IMR-90 (cell line): ENCODE results near the gene TMEM62. TPM values are rescaled to one million over a fixed set of nuclear protein-coding genes. Genes with fewer than 3 reads are reported as not detected.

Experiments
- ATAC-seq: fragments of 200-7000 bp; cut with Tn5 transposase; 2 replicates; pipeline ENCODE4 v1.9.1; 2020; ENCODE audit warnings: low read depth, mild to moderate bottlenecking, moderate library complexity
- BruUV-seq: library from RNA; stranded (reverse); fragments of 400-500 nt; replicated peaks from 2 replicates; lab custom pipeline; 2021; lab: Mats Ljungman, UMichigan
- CTCF ChIA-PET: fragments of 300-600 bp; formaldehyde crosslinking; extraction: SDS; loops from one replicate; lab custom pipeline; 2021; ENCODE audit warnings: antibody characterized with exemption; lab: Yijun Ruan, JAX
- POLR2A ChIA-PET: fragments of 300-600 bp; sonication (Branson Sonifier 250); formaldehyde crosslinking; loops from one replicate; lab custom pipeline; 2022; ENCODE audit warnings: antibody characterized with exemption; ENCODE audit not compliant: unreplicated experiment; lab: Charles Lee
- DNase-seq: peaks from one replicate; pipeline ENCODE4 v3.0.0; 2013
- H2AFZ ChIP-seq: replicated peaks from 2 replicates; pipeline ENCODE3; 2013; ENCODE audit warnings: low read length, mild to moderate bottlenecking; ENCODE audit not compliant: poor library complexity
- H2AK5ac ChIP-seq: 2 replicates; pipeline ENCODE4 v1.6.1; 2013; ENCODE audit warnings: low read depth, low read length, inconsistent platforms
- H2AK9ac ChIP-seq: replicated peaks from 2 replicates; pipeline ENCODE3; 2013; ENCODE audit warnings: mild to moderate bottlenecking, low read depth, low read length, moderate library complexity; ENCODE audit not compliant: poor library complexity
- H2BK120ac ChIP-seq: 2 replicates; pipeline ENCODE4 v1.6.1; 2013; ENCODE audit warnings: low read depth, low read length, inconsistent platforms
- H2BK15ac ChIP-seq: 3 replicates; pipeline ENCODE4 v1.6.1; 2013; ENCODE audit warnings: low read depth, low read length, inconsistent platforms
- H2BK20ac ChIP-seq: 2 replicates; pipeline ENCODE4 v1.6.1; 2013; ENCODE audit warnings: low read depth, mild to moderate bottlenecking, inconsistent platforms, low read length, moderate library complexity
- H2BK5ac ChIP-seq: 2 replicates; pipeline ENCODE4 v1.6.1; 2013; ENCODE audit warnings: mild to moderate bottlenecking, low read depth, low read length, inconsistent platforms; ENCODE audit not compliant: poor library complexity, severe bottlenecking
- H3K14ac ChIP-seq: replicated peaks from 2 replicates; pipeline ENCODE4 v1.6.1; 2013; ENCODE audit warnings: low read depth, low read length, inconsistent platforms
- H3K18ac ChIP-seq: 2 replicates; pipeline ENCODE4 v1.6.1; 2013; ENCODE audit warnings: low read depth, low read length, control low read depth
- H3K23ac ChIP-seq: 2 replicates; pipeline ENCODE4 v1.6.1; 2013; ENCODE audit warnings: low read depth, low read length, inconsistent platforms
- H3K27ac ChIP-seq: 2 replicates; pipeline ENCODE4 v1.5.1; 2013; ENCODE audit warnings: mild to moderate bottlenecking, control low read depth, low read length; ENCODE audit not compliant: insufficient read depth
- H3K27me3 ChIP-seq: 2 replicates; pipeline ENCODE4 v1.6.1; 2013; ENCODE audit warnings: low read length; ENCODE audit not compliant: control insufficient read depth, insufficient read depth
- H3K36me3 ChIP-seq: 2 replicates; pipeline ENCODE4 v1.6.1; 2013; ENCODE audit warnings: low read length, mixed read lengths; ENCODE audit not compliant: control insufficient read depth, insufficient read depth
- H3K4ac ChIP-seq: 2 replicates; pipeline ENCODE4 v1.6.1; 2013; ENCODE audit warnings: low read depth, low read length, inconsistent platforms
- H3K4me1 ChIP-seq: 2 replicates; pipeline ENCODE4 v1.6.1; 2013; ENCODE audit warnings: low read length, mixed read lengths; ENCODE audit not compliant: control insufficient read depth, insufficient read depth
- H3K4me2 ChIP-seq: 2 replicates; pipeline ENCODE4 v1.6.1; 2013; ENCODE audit warnings: low read depth, mild to moderate bottlenecking, control low read depth, low read length, moderate library complexity
- H3K4me3 ChIP-seq: 2 replicates; pipeline ENCODE4 v1.5.1; 2013; ENCODE audit warnings: low read depth, mild to moderate bottlenecking, control low read depth, low read length, moderate library complexity; ENCODE audit not compliant: insufficient read depth
- H3K56ac ChIP-seq: 2 replicates; pipeline ENCODE4 v1.6.1; 2013; ENCODE audit warnings: low read length, inconsistent platforms; ENCODE audit not compliant: insufficient read depth; ENCODE audit errors: extremely low read depth
- H3K79me1 ChIP-seq, 2 experiments: 2 replicates each; pipeline ENCODE4 v1.6.1; 2013; ENCODE audit warnings: low read length in 2 of 2, inconsistent platforms in 1 of 2, low read depth in 1 of 2
- H3K9ac ChIP-seq: 2 replicates; pipeline ENCODE4 v1.6.1; 2013; ENCODE audit warnings: low read depth, low read length, control low read depth
- H3K9me1 ChIP-seq: 2 replicates; pipeline ENCODE4 v1.6.1; 2013; ENCODE audit warnings: low read length, inconsistent platforms; ENCODE audit not compliant: insufficient read depth
- H3K9me3 ChIP-seq: 2 replicates; pipeline ENCODE4 v1.6.1; 2013; ENCODE audit warnings: low read length; ENCODE audit not compliant: control insufficient read depth, insufficient read depth
- H4K20me1 ChIP-seq: 2 replicates; pipeline ENCODE4 v1.6.1; 2013; ENCODE audit warnings: low read length, inconsistent platforms; ENCODE audit not compliant: insufficient read depth
- H4K5ac ChIP-seq: 2 replicates; pipeline ENCODE4 v1.6.1; 2013; ENCODE audit warnings: mild to moderate bottlenecking, low read depth, low read length, control low read depth
- H4K8ac ChIP-seq, 2 experiments: 2 replicates each; pipeline ENCODE4 v1.6.1; 2013; ENCODE audit warnings: low read depth in 2 of 2, low read length in 2 of 2, control low read depth in 1 of 2, inconsistent platforms in 1 of 2
- H4K91ac ChIP-seq: 2 replicates; pipeline ENCODE4 v1.6.1; 2013; ENCODE audit warnings: low read depth, low read length, inconsistent platforms; ENCODE audit not compliant: insufficient read depth
- BHLHE40 ChIP-seq: fragments of 150-350 bp; IDR thresholded peaks from 2 replicates; pipeline ENCODE4 v1.6.1; 2016; ENCODE audit warnings: mild to moderate bottlenecking, low read depth, low read length
- CEBPB ChIP-seq: IDR thresholded peaks from 2 replicates; pipeline ENCODE4 v1.6.1; 2012; ENCODE audit warnings: low read depth, low read length, improper control_type of control experiment
- CHD1 ChIP-seq: IDR thresholded peaks from 2 replicates; pipeline ENCODE4 v1.6.1; 2012; ENCODE audit warnings: low read depth, low read length, improper control_type of control experiment
- FOS ChIP-seq: fragments of 150-350 bp; IDR thresholded peaks from 2 replicates; pipeline ENCODE4 v1.6.1; 2016; ENCODE audit warnings: low read depth, low read length
- MAFK ChIP-seq: IDR thresholded peaks from 2 replicates; pipeline ENCODE4 v1.6.1; 2012; ENCODE audit warnings: low read depth, low read length, improper control_type of control experiment
- MAZ ChIP-seq: IDR thresholded peaks from 2 replicates; pipeline ENCODE4 v1.6.1; 2012; ENCODE audit warnings: low read depth, mild to moderate bottlenecking, low read length, improper control_type of control experiment, moderate library complexity, borderline replicate concordance
- MXI1 ChIP-seq: IDR thresholded peaks from 2 replicates; pipeline ENCODE4 v1.6.1; 2012; ENCODE audit warnings: low read depth, mild to moderate bottlenecking, low read length, moderate library complexity, borderline replicate concordance
- NFE2L2 ChIP-seq: fragments of 150-350 bp; IDR thresholded peaks from 2 replicates; pipeline ENCODE4 v1.6.1; 2016; ENCODE audit warnings: low read depth, mild to moderate bottlenecking, low read length
- POLR2A ChIP-seq: IDR thresholded peaks from 2 replicates; pipeline ENCODE4 v1.6.1; 2012; ENCODE audit warnings: mild to moderate bottlenecking, low read depth, low read length
- RAD21 ChIP-seq: IDR thresholded peaks from 2 replicates; pipeline ENCODE4 v1.6.1; 2012; ENCODE audit warnings: low read length, improper control_type of control experiment
- WGBS, 2 experiments: methylation state at CpG; one replicate each; pipeline versions ENCODE4 v1.1.5 to v1.1.7; 2013; ENCODE audit warnings: missing lambda C conversion rate in 2 of 2; ENCODE audit not compliant: insufficient read length in 1 of 2; ENCODE audit errors: extremely low coverage in 2 of 2; 5-methylcytosine and 5-hydroxymethylcytosine counted together
- dilution Hi-C: fragments of 300-500 bp; cut with HindIII; formaldehyde crosslinking; loops from one replicate; pipeline ENCODE4 v1.14.3; 2018; ENCODE audit warnings: low sequenced_read_pairs; ENCODE audit not compliant: unreplicated experiment
- in situ Hi-C: fragments of 300-500 bp; cut with MboI; formaldehyde crosslinking; loops from 3 replicates; pipeline ENCODE4 v1.14.3; 2019; ENCODE audit warnings: low sequenced_read_pairs, inconsistent platforms, mixed read lengths
- intact Hi-C: fragments of 100-400 bp; cut with micrococcal nuclease; formaldehyde crosslinking; loops from 2 replicates; pipeline ENCODE4 v1.10.0; 2022
- polyA plus RNA-seq, 3 experiments: library from polyadenylated mRNA; depleted of rRNA; stranded (reverse); fragments of >200 nt; gene quantifications; 2 replicates each; pipeline ENCODE4 v1.2.3, GENCODE V29; 2012; ENCODE audit warnings: low replicate concordance in 1 of 3
- total RNA-seq: library from RNA; depleted of rRNA; stranded (reverse); fragments of >200 nt; gene quantifications from 2 replicates; pipeline ENCODE4 v1.2.3, GENCODE V29; 2012

Gene TMEM62
- total and polyA plus RNA-seq, 2 of the 4 experiments (the other 2 are of a cell fraction), result 3.7 to 5.6 TPM

GRCh38 chr15:43208052-43209002, 74.9 kb downstream of the TMEM62 start:
- Histone ChIP-seq H3K79me1 (no peaks in the 10 kb centered on the region), H4K5ac (no peak overlapping the region), H2AFZ (no peak overlapping the region), H3K4me2 (no peak overlapping the region), H4K20me1 (no peaks in the 10 kb centered on the region), H3K4me3 (no peak overlapping the region), H2AK9ac (peak overlapping the region; percentile 58), H3K14ac (no peak overlapping the region), H2AK5ac (no peak overlapping the region), H3K4ac (no peak overlapping the region), H3K23ac (no peak overlapping the region), H3K36me3 (no peaks in the 10 kb centered on the region), H2BK120ac (no peak overlapping the region), H2BK5ac (no peak overlapping the region), H3K18ac (no peak overlapping the region), H4K91ac (no peak overlapping the region), H4K8ac (no peak overlapping the region), H2BK20ac (no peak overlapping the region), H3K9me3 (no peaks in the 10 kb centered on the region), H2BK15ac (no peak overlapping the region), H3K27me3 (peaks cover 69% of the 10 kb centered on the region), H3K9ac (no peak overlapping the region), H3K4me1 (no peaks in the 10 kb centered on the region), H3K27ac (no peak overlapping the region), H3K56ac (no peak overlapping the region), H3K9me1 (no peaks in the 10 kb centered on the region; the same call in 1 of the 2 replicates)
- ChIA-PET POLR2A (no interaction called here), CTCF (interaction anchor here (0.6 to 1.6 kb wide), 3 partner anchors 10 to 193 kb away, joined by 3 to 4 read pairs (median 3); no protein-coding TSS in a partner anchor)
- DNase-seq, result no peak
- dilution Hi-C loops, result no loop called here
- BruUV-seq, result no TSS peak
- no peak for ATAC-seq
- intact Hi-C loops, result loop anchor here (1.0 kb wide), 1 partner anchor 77 kb away; no protein-coding TSS in a partner anchor
- in situ Hi-C loops, result no loop called here
- 73% methylated on average over 6 of the region's 23 CpGs; no CpG with 5 or more reads in 1 of the 2 experiments for WGBS, 2 experiments
- TF ChIP-seq RAD21 (no peak), POLR2A (no peak), CHD1 (no peak), BHLHE40 (no peak), MXI1 (no peak), CEBPB (no peak), MAFK (no peak), MAZ (no peak), NFE2L2 (no peak), FOS (no peak)
